K562 (cell line): ENCODE data around the gene RAP1A. TPM values are rescaled to one million over a fixed set of nuclear protein-coding genes. Genes with fewer than 3 reads are reported as not detected.

Experiments used
- CREB3 ChIP-seq: fragments of 450-650 bp; conservative IDR thresholded peaks from 2 replicates; pipeline ENCODE4 v1.6.1; 2016; ENCODE audit warnings: missing genetic modification characterization, low read depth, mild to moderate bottlenecking, missing compliant biosample characterization, moderate library complexity
- CTCF ChIP-seq, 3 experiments: IDR thresholded peaks in 2 of 3; conservative IDR thresholded peaks in 1 of 3; 2 replicates each; pipeline ENCODE4 v1.5.1; 2011 to 2012; ENCODE audit warnings: low read length in 3 of 3, mild to moderate bottlenecking in 3 of 3, control low read depth in 2 of 3, improper control_type of control experiment in 1 of 3, inconsistent platforms in 1 of 3, low read depth in 1 of 3, mixed read lengths in 1 of 3, moderate library complexity in 1 of 3; ENCODE audit not compliant: insufficient read depth in 2 of 3
- EHMT2 ChIP-seq: fragments of 450-650 bp; IDR thresholded peaks from 2 replicates; pipeline ENCODE4 v1.6.1; 2018; ENCODE audit warnings: antibody characterized with exemption
- HEY1 ChIP-seq: fragments of 250-450 bp; sonication (Bioruptor Pico); IDR thresholded peaks from 2 replicates; pipeline ENCODE4 v1.5.0; 2020; ENCODE audit warnings: mild to moderate bottlenecking, moderate library complexity, borderline replicate concordance
- HOXB6 ChIP-seq: fragments of 250-450 bp; sonication (Bioruptor Pico); IDR thresholded peaks from 2 replicates; pipeline ENCODE4 v1.5.1; 2022; ENCODE audit warnings: mild to moderate bottlenecking, borderline replicate concordance
- MGA ChIP-seq: fragments of 450-650 bp; IDR thresholded peaks from 2 replicates; pipeline ENCODE4 v1.6.1; 2016; ENCODE audit warnings: mild to moderate bottlenecking, moderate library complexity
- NFIX ChIP-seq: fragments of 250-450 bp; sonication (Bioruptor Pico); IDR thresholded peaks from 2 replicates; pipeline ENCODE4 v1.4.0; 2020; ENCODE audit warnings: low read depth, mild to moderate bottlenecking, moderate library complexity
- TGIF2 ChIP-seq: sonication (generic); formaldehyde crosslinking; IDR thresholded peaks from 2 replicates; pipeline ENCODE4 v1.8.1; 2022; ENCODE audit warnings: mild to moderate bottlenecking, missing genetic modification reagents, moderate library complexity
- THAP7 ChIP-seq: fragments of 250-450 bp; sonication (Bioruptor Pico); IDR thresholded peaks from 2 replicates; pipeline ENCODE4 v1.5.0; 2021
- YY1 ChIP-seq, 3 experiments: IDR thresholded peaks; 2 replicates each; pipeline ENCODE4 v1.6.1; 2011; ENCODE audit warnings: low read length in 2 of 3, mild to moderate bottlenecking in 2 of 3, moderate library complexity in 2 of 3, borderline replicate concordance in 1 of 3, control low read depth in 1 of 3, low read depth in 1 of 3; ENCODE audit not compliant: insufficient read depth in 3 of 3, insufficient replicate concordance in 2 of 3, control insufficient read depth in 1 of 3, insufficient read length in 1 of 3; ENCODE audit errors: extremely low read depth in 1 of 3
- ZBTB17 ChIP-seq: fragments of 450-650 bp; formaldehyde crosslinking; IDR thresholded peaks from 2 replicates; pipeline ENCODE4 v1.4.0; 2020; ENCODE audit warnings: mild to moderate bottlenecking
- polyA plus RNA-seq, 8 experiments: library from polyadenylated mRNA; depleted of rRNA in 4 of 8; stranded (reverse) in 5 of 8; unstranded in 3 of 8; fragments of >200 nt; fragmentation: Nextera tagmentation in 2 of 8; fragmentation: Illumina TruSeq in 1 of 8; extraction: Ambion mirVana in 2 of 8; extraction: Trizol in 1 of 8; gene quantifications; 2 replicates each; pipeline versions ENCODE4 v1.2.1 to v1.2.3, GENCODE V29; 2011 to 2014; ENCODE audit warnings: inconsistent platforms in 1 of 8, missing spikeins in 1 of 8
- total RNA-seq, 7 experiments: library from RNA; depleted of rRNA in 6 of 7; stranded (reverse); fragments of >200 nt in 6 of 7; fragmentation: Illumina TruSeq in 2 of 7; extraction: Trizol in 2 of 7; gene quantifications; 2 replicates each; pipeline versions ENCODE4 v1.2.1 to v1.2.3, GENCODE V29; 2011 to 2021; ENCODE audit warnings: low replicate concordance in 1 of 7

Gene RAP1A
- total and polyA plus RNA-seq, 9 of the 15 experiments (the other 6 are each of a cell fraction or from before 2014, with no cell fraction given), result 13.4 to 86.2 (median 32.5) TPM

DNA sequence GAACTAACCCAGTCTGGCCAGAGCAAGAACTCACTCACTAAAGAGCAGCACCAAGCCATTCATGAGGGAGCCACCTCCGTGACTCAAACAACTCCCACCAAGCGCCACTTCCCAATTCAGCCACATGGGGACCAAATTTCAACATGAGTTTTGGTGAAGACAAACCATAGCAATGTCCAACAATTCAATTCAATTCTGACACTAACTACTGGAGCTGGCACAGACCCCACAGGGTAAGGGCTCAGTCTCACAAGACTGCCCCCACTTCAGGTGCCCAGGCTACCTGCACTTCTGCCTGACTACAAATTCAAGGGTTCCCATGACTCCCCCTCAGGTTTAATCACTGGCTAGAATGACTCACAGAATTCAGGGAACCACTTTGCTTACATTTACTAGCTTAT lies 48.8 kb upstream of the RAP1A start (continued):
- no peak for TF ChIP-seq MGA
- peak; percentile 31; the same call in 1 of the 2 replicates for TF ChIP-seq EHMT2
- TF ChIP-seq TGIF2 (CRISPR knock-in tag), result no peak
- TF ChIP-seq NFIX (CRISPR knock-in tag), result no peak
- TF ChIP-seq HOXB6 (CRISPR knock-in tag), result no peak
- TF ChIP-seq HEY1 (CRISPR knock-in tag), result no peak
- no peak for TF ChIP-seq THAP7 (CRISPR knock-in tag)
- peak in 1 of 3 experiments; percentile 13 for TF ChIP-seq YY1 (IDR thresholded peaks at IDR 0.05; ENCODE audit: borderline replicate concordance in 1 of 3, control insufficient read depth in 1 of 3, extremely low read depth in 1 of 3, insufficient read depth in 3 of 3, insufficient read length in 1 of 3, insufficient replicate concordance in 2 of 3, low read depth in 1 of 3, low read length in 2 of 3)
- no peak for TF ChIP-seq CREB3 (tag)
- TF ChIP-seq ZBTB17 (CRISPR knock-in tag), result no peak
- peak; percentile 52 to 71 (median 59) for TF ChIP-seq CTCF (IDR thresholded peaks at IDR 0.05 in 2 of 3, conservative IDR thresholded peaks at IDR 0.05 in 1 of 3; ENCODE audit: insufficient read depth in 2 of 3, low read depth in 1 of 3, low read length in 3 of 3)
